C4-2B (cell line): ENCODE measurements around the gene METTL24.

Source experiments
- ZFX ChIP-seq: fragments of 450-650 bp; IDR thresholded peaks from 2 replicates; pipeline ENCODE4 v1.6.1; 2017
- TF ChIP-seq, protein P1 (sequence below): fragments of 450-650 bp; conservative IDR thresholded peaks from 2 replicates; pipeline ENCODE4 v1.5.1; 2017; ENCODE audit warnings: mild to moderate bottlenecking

DNA sequence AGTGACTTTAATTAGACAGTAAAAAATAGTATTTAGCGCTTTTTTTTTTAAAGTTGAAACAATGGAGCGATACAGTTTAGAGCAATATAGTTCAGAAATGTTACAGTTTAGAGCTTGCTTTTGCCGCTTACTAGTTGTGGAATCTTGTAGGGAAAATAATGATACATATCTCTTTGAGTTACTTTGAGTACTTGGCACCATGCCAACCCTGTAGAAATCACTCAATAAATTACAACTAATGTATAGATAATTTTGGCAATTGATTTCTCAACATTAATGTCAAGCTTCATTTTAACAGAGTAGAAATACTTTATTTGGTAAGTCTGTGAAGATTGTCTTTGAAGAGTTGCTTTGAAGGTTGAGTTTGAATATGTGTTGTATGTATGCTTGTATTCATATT, 150.5 kb downstream of the METTL24 start:
- TF ChIP-seq, protein P1, sequence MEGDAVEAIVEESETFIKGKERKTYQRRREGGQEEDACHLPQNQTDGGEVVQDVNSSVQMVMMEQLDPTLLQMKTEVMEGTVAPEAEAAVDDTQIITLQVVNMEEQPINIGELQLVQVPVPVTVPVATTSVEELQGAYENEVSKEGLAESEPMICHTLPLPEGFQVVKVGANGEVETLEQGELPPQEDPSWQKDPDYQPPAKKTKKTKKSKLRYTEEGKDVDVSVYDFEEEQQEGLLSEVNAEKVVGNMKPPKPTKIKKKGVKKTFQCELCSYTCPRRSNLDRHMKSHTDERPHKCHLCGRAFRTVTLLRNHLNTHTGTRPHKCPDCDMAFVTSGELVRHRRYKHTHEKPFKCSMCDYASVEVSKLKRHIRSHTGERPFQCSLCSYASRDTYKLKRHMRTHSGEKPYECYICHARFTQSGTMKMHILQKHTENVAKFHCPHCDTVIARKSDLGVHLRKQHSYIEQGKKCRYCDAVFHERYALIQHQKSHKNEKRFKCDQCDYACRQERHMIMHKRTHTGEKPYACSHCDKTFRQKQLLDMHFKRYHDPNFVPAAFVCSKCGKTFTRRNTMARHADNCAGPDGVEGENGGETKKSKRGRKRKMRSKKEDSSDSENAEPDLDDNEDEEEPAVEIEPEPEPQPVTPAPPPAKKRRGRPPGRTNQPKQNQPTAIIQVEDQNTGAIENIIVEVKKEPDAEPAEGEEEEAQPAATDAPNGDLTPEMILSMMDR, result no peak
- TF ChIP-seq ZFX, result no peak
